HepG2 (cell line): ENCODE measurements around the gene SLC20A1. TPM values are rescaled to one million over a fixed set of nuclear protein-coding genes. Genes with fewer than 3 reads are reported as not detected.

Experiments
- CENPX ChIP-seq: sonication (generic); formaldehyde crosslinking; IDR thresholded peaks from 2 replicates; pipeline ENCODE4 v1.9.0; 2021; ENCODE audit warnings: mild to moderate bottlenecking, missing genetic modification reagents, moderate library complexity
- EP300 ChIP-seq, 3 experiments: sonication (generic) in 1 of 3; formaldehyde crosslinking in 1 of 3; IDR thresholded peaks; 2 replicates each; pipeline versions ENCODE4 v1.5.1 to v1.6.1; 2011 to 2020; ENCODE audit warnings: low read depth in 2 of 3, low read length in 2 of 3, borderline replicate concordance in 1 of 3, improper control_type of control experiment in 1 of 3, mild to moderate bottlenecking in 1 of 3, missing genetic modification reagents in 1 of 3, moderate library complexity in 1 of 3
- ERF ChIP-seq: IDR thresholded peaks from 2 replicates; pipeline ENCODE4 v1.6.1; 2018; ENCODE audit warnings: missing biosample characterization, missing genetic modification reagents
- FOXP1 ChIP-seq, 2 experiments: fragments of 450-650 bp in 1 of 2; IDR thresholded peaks; 2 replicates each; pipeline ENCODE4 v1.6.1; 2017 to 2018; ENCODE audit warnings: antibody characterized with exemption in 1 of 2
- GABPA ChIP-seq, 2 experiments: IDR thresholded peaks; 2 replicates each; pipeline ENCODE4 v1.6.1; 2011 to 2016; ENCODE audit warnings: low read depth in 2 of 2, low read length in 1 of 2, missing biosample characterization in 1 of 2, missing genetic modification characterization in 1 of 2
- GABPB1 ChIP-seq: IDR thresholded peaks from 2 replicates; pipeline ENCODE4 v1.6.1; 2016; ENCODE audit warnings: mild to moderate bottlenecking, missing genetic modification reagents, moderate library complexity, missing compliant biosample characterization
- IKZF5 ChIP-seq: IDR thresholded peaks from 2 replicates; pipeline ENCODE4 v1.6.1; 2018; ENCODE audit warnings: missing genetic modification reagents, mild to moderate bottlenecking, missing compliant biosample characterization
- MAX ChIP-seq: IDR thresholded peaks from 2 replicates; pipeline ENCODE4 v1.6.1; 2012; ENCODE audit warnings: inconsistent platforms
- MIER2 ChIP-seq: IDR thresholded peaks from 2 replicates; pipeline ENCODE4 v1.6.1; 2016; ENCODE audit warnings: missing biosample characterization, missing genetic modification reagents
- MLX ChIP-seq: IDR thresholded peaks from 2 replicates; pipeline ENCODE4 v1.6.1; 2016
- NFKBIZ ChIP-seq: IDR thresholded peaks from 2 replicates; pipeline ENCODE4 v1.6.1; 2018; ENCODE audit warnings: missing genetic modification reagents, missing compliant biosample characterization
- NR2F6 ChIP-seq, 2 experiments: IDR thresholded peaks; 2 replicates each; pipeline ENCODE4 v1.6.1; 2016; ENCODE audit warnings: antibody characterized with exemption in 1 of 2, mild to moderate bottlenecking in 1 of 2
- PATZ1 ChIP-seq: sonication (generic); formaldehyde crosslinking; IDR thresholded peaks from 2 replicates; pipeline ENCODE4 v1.4.0; 2020; ENCODE audit warnings: missing genetic modification reagents
- SP5 ChIP-seq: IDR thresholded peaks from 2 replicates; pipeline ENCODE4 v1.6.1; 2016; ENCODE audit warnings: low read depth, borderline replicate concordance
- SRSF9 ChIP-seq: fragments of 200-400 bp; formaldehyde crosslinking; IDR thresholded peaks from 2 replicates; pipeline ENCODE4 v1.6.1; 2018; ENCODE audit warnings: borderline replicate concordance, mild to moderate bottlenecking, low read depth, low read length; ENCODE audit not compliant: insufficient read depth, poor library complexity, severe bottlenecking
- STAT5B ChIP-seq: sonication (generic); formaldehyde crosslinking; IDR thresholded peaks from 2 replicates; pipeline ENCODE4 v1.4.0; 2020; ENCODE audit warnings: missing genetic modification reagents
- TBL1XR1 ChIP-seq: fragments of 150-350 bp; IDR thresholded peaks from 2 replicates; pipeline ENCODE4 v1.6.1; 2014; ENCODE audit warnings: borderline replicate concordance, low read length; ENCODE audit not compliant: partially characterized antibody
- YEATS4 ChIP-seq: sonication (generic); formaldehyde crosslinking; IDR thresholded peaks from 2 replicates; pipeline ENCODE4 v1.4.0; 2020; ENCODE audit warnings: missing genetic modification reagents, borderline replicate concordance
- ZFP36L2 ChIP-seq: sonication (generic); formaldehyde crosslinking; IDR thresholded peaks from 2 replicates; pipeline ENCODE4 v1.4.0; 2020; ENCODE audit warnings: missing genetic modification reagents
- ZNF205 ChIP-seq: IDR thresholded peaks from 2 replicates; pipeline ENCODE4 v1.6.1; 2018; ENCODE audit warnings: missing biosample characterization, missing genetic modification reagents
- ZNF292 ChIP-seq: sonication (generic); formaldehyde crosslinking; IDR thresholded peaks from 2 replicates; pipeline ENCODE4 v1.8.1; 2022; ENCODE audit warnings: mild to moderate bottlenecking, low read depth, missing genetic modification reagents, borderline replicate concordance
- ZNF30 ChIP-seq: sonication (generic); formaldehyde crosslinking; IDR thresholded peaks from 2 replicates; pipeline ENCODE4 v1.5.0; 2020; ENCODE audit warnings: mild to moderate bottlenecking, missing genetic modification reagents
- ZNF451 ChIP-seq: sonication (generic); formaldehyde crosslinking; IDR thresholded peaks from 2 replicates; pipeline ENCODE4 v1.5.0; 2020; ENCODE audit warnings: mild to moderate bottlenecking, missing genetic modification reagents
- ZNF547 ChIP-seq: sonication (generic); formaldehyde crosslinking; IDR thresholded peaks from 2 replicates; pipeline ENCODE4 v1.5.1; 2020; ENCODE audit warnings: mild to moderate bottlenecking, missing genetic modification reagents
- polyA plus RNA-seq, 8 experiments: library from polyadenylated mRNA; depleted of rRNA in 3 of 8; stranded (reverse) in 7 of 8; unstranded in 1 of 8; fragments of >200 nt; fragmentation: Illumina TruSeq in 4 of 8; extraction: Trizol in 4 of 8; gene quantifications; 2 replicates each; pipeline versions ENCODE4 v1.2.1 to v1.2.3, GENCODE V29; 2011 to 2016; ENCODE audit warnings: low read depth in 4 of 8, missing spikeins in 1 of 8, mixed read lengths in 1 of 8; ENCODE audit not compliant: insufficient read depth in 1 of 8
- total RNA-seq, 5 experiments: library from RNA; depleted of rRNA; stranded (reverse); fragments of >200 nt; fragmentation: Illumina TruSeq; extraction: Trizol; gene quantifications; 2 replicates each; pipeline ENCODE4 v1.2.3, GENCODE V29; 2016; ENCODE audit warnings: low read depth in 1 of 5
- TF ChIP-seq, protein P1 (sequence below): IDR thresholded peaks from 2 replicates; pipeline ENCODE4 v1.6.1; 2016; ENCODE audit warnings: mild to moderate bottlenecking

SLC20A1 gene
- total and polyA plus RNA-seq, 2 of the 13 experiments (the other 11 are each of a cell fraction or from before 2014, with no cell fraction given): 54.0 to 85.9 TPM

- TF ChIP-seq ZNF30 (no peak), MIER2 (0 out of 2 replicates have a peak, but pooled peaks have one; percentile 41), TBL1XR1 (peak; percentile 87), PATZ1 (0 out of 2 replicates have a peak, but pooled peaks have one; percentile 28), ZNF451 (CRISPR knock-in tag) (no peak), MAX (peak; percentile 63), SRSF9 (no peak), YEATS4 (CRISPR knock-in tag) (0 out of 2 replicates have a peak, but pooled peaks have one; percentile 26), SP5 (CRISPR knock-in tag) (no peak), GABPB1 (CRISPR knock-in tag) (peak; percentile 46), MLX (CRISPR knock-in tag) (peak; percentile 76; the same call in 1 of the 2 replicates), GABPA (IDR thresholded peaks at IDR 0.05; ENCODE audit: low read depth, low read length) (no peak), GABPA (CRISPR knock-in tag; IDR thresholded peaks at IDR 0.05; ENCODE audit: low read depth) (peak; percentile 18; the same call in 1 of the 2 replicates), CENPX (no peak), NR2F6 (IDR thresholded peaks at IDR 0.05) (peak; percentile 96), NR2F6 (CRISPR knock-in tag; IDR thresholded peaks at IDR 0.05) (peak; percentile 98), STAT5B (CRISPR knock-in tag) (no peak), ERF (peak; percentile 77), FOXP1 (IDR thresholded peaks at IDR 0.05) (no peak), FOXP1 (CRISPR knock-in tag; IDR thresholded peaks at IDR 0.05) (0 out of 2 replicates have a peak, but pooled peaks have one; percentile 19), ZFP36L2 (CRISPR knock-in tag) (no peak), EP300 (IDR thresholded peaks at IDR 0.05; ENCODE audit: low read depth in 2 of 2, low read length in 2 of 2) (peak; percentile 48 to 55; a peak in 1 of 4 replicates), EP300 (CRISPR knock-in tag; IDR thresholded peaks at IDR 0.05; ENCODE audit: borderline replicate concordance) (peak; percentile 84), IKZF5 (peak; percentile 74; the same call in 1 of the 2 replicates), ZNF547 (peak; percentile 36; the same call in 1 of the 2 replicates), NFKBIZ (0 out of 2 replicates have a peak, but pooled peaks have one; percentile 65), ZNF292 (CRISPR knock-in tag) (no peak; the same call in 1 of the 2 replicates), ZNF205 (CRISPR knock-in tag) (peak; percentile 87; the same call in 1 of the 2 replicates)
- TF ChIP-seq, protein P1, sequence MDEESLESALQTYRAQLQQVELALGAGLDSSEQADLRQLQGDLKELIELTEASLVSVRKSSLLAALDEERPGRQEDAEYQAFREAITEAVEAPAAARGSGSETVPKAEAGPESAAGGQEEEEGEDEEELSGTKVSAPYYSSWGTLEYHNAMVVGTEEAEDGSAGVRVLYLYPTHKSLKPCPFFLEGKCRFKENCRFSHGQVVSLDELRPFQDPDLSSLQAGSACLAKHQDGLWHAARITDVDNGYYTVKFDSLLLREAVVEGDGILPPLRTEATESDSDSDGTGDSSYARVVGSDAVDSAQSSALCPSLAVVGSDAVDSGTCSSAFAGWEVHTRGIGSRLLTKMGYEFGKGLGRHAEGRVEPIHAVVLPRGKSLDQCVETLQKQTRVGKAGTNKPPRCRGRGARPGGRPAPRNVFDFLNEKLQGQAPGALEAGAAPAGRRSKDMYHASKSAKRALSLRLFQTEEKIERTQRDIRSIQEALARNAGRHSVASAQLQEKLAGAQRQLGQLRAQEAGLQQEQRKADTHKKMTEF (CRISPR knock-in tag): peak; percentile 77; the same call in 1 of the 2 replicates
These were observed 46.8 kb downstream of the SLC20A1 start (continued) for GRCh38 chr2:112692495-112692911.
